ENCODE data around the gene INSIG1.

The INSIG1 gene

DNA sequence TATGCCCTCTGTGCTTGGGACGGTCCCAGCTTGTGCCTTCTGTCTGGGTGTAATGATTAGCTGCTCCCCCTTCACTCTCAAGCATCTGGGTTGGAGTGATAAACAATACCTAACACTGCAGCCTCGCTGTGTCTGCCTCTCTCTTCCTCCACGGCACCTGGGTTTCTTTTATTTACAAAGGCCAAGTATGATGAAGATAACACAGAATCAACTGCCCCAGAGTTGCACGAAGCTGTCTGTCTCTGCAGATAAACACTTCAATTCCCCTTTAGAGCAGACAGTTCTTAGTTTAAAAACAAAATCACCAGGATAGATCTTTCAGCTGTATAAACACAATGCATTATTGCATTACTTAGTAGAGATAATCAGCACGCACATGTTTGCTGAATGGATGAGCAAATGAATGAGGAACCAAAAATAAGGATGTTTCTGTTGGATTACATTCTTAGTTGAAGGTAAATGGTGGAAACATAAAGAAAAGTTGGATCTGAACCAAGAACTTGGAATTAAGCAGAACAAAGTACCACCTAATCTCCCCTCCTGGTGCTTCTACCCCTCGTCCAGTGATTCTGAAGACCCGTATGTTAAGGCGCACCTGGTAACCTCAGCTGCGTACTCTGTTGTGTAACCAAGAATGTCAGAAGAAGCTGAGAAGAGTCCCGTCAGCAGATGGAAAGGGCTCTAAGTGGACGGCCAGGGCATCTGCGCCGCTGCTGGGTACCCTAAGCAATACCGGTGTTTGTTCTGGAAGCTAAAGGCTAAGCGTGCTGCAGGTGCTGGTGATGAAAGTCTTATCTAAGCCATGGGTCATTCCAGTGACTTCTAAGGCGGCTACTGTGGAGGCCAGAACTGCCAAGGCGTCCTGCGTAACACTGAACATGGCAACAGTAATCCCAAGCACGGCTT, 26.6 kb downstream of the INSIG1 start:
- no peaks in the 10 kb centered on the region for H3K4me1 ChIP-seq (ENCODE audit: insufficient read depth, low read length, severe bottlenecking)
- no peaks in the 10 kb centered on the region for H3K79me2 ChIP-seq (ENCODE audit: insufficient read depth, low read length)
- H3K36me3 ChIP-seq (ENCODE audit: insufficient read depth, low read length) = no peaks in the 10 kb centered on the region; the same call in 1 of the 2 replicates
- peaks cover 4% of the 10 kb centered on the region; the same call in 1 of the 2 replicates for H3K27me3 ChIP-seq (ENCODE audit: insufficient read depth, low read length)
- H3K4me3 ChIP-seq (ENCODE audit: low read depth, low read length, poor library complexity, severe bottlenecking) = no peak overlapping the region
- H2AFZ ChIP-seq (ENCODE audit: low read length) = no peak overlapping the region
- H3K9me3 ChIP-seq (ENCODE audit: low read length) = 0 out of 2 replicates have a peak, but pooled peaks cover 4% of the 10 kb centered on the region
- H3K4me2 ChIP-seq (ENCODE audit: low read length) = no peak overlapping the region
- H3K9me2 ChIP-seq (ENCODE audit: low read depth, low read length) = no peaks in the 10 kb centered on the region
- H3F3A ChIP-seq (ENCODE audit: insufficient read depth, low read length) = no peaks in the 10 kb centered on the region
- H4K20me1 ChIP-seq (ENCODE audit: insufficient read depth, low read length) = no peaks in the 10 kb centered on the region
- no peak overlapping the region for H3K27ac ChIP-seq (ENCODE audit: low read depth, low read length, poor library complexity, severe bottlenecking)
- H3K9ac ChIP-seq (ENCODE audit: low read length) = no peak overlapping the region
- TF ChIP-seq, protein P1, sequence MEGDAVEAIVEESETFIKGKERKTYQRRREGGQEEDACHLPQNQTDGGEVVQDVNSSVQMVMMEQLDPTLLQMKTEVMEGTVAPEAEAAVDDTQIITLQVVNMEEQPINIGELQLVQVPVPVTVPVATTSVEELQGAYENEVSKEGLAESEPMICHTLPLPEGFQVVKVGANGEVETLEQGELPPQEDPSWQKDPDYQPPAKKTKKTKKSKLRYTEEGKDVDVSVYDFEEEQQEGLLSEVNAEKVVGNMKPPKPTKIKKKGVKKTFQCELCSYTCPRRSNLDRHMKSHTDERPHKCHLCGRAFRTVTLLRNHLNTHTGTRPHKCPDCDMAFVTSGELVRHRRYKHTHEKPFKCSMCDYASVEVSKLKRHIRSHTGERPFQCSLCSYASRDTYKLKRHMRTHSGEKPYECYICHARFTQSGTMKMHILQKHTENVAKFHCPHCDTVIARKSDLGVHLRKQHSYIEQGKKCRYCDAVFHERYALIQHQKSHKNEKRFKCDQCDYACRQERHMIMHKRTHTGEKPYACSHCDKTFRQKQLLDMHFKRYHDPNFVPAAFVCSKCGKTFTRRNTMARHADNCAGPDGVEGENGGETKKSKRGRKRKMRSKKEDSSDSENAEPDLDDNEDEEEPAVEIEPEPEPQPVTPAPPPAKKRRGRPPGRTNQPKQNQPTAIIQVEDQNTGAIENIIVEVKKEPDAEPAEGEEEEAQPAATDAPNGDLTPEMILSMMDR (IDR thresholded peaks at IDR 0.05; ENCODE audit: low read length) = no peak
- TF ChIP-seq EZH2 (IDR thresholded peaks at IDR 0.05; ENCODE audit: borderline replicate concordance, low read length) = no peak

DNA sequence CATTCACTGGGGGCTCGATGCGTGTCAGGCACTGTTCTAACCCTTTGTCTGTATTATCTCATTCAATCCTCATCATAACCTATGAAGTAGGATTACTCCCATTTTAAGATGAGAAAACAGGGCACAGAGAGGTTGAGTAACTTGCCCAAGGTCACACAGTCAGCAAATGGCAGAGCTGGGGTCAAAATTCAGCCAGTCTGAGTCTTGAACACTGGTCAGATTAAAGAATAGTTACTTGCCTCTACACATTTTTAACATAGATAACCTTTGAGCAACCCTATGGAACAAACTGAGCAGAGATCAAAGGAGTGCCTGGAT, 27.2 kb downstream of the INSIG1 start:
- no peaks in the 10 kb centered on the region for H3K4me1 ChIP-seq (ENCODE audit: insufficient read depth, low read length, severe bottlenecking)
- H3K9me2 ChIP-seq (ENCODE audit: low read depth, low read length) = no peaks in the 10 kb centered on the region
- no peak overlapping the region for H3K27ac ChIP-seq (ENCODE audit: low read depth, low read length, poor library complexity, severe bottlenecking)
- H3K36me3 ChIP-seq (ENCODE audit: insufficient read depth, low read length) = no peaks in the 10 kb centered on the region; the same call in 1 of the 2 replicates
- no peak overlapping the region for H3K4me2 ChIP-seq (ENCODE audit: low read length)
- no peaks in the 10 kb centered on the region for H3F3A ChIP-seq (ENCODE audit: insufficient read depth, low read length)
- peaks cover 4% of the 10 kb centered on the region; the same call in 1 of the 2 replicates for H3K27me3 ChIP-seq (ENCODE audit: insufficient read depth, low read length)
- no peak overlapping the region for H2AFZ ChIP-seq (ENCODE audit: low read length)
- H3K9me3 ChIP-seq (ENCODE audit: low read length) = 0 out of 2 replicates have a peak, but pooled peaks cover 4% of the 10 kb centered on the region
- no peaks in the 10 kb centered on the region for H3K79me2 ChIP-seq (ENCODE audit: insufficient read depth, low read length)
- no peaks in the 10 kb centered on the region for H4K20me1 ChIP-seq (ENCODE audit: insufficient read depth, low read length)
- H3K4me3 ChIP-seq (ENCODE audit: low read depth, low read length, poor library complexity, severe bottlenecking) = no peak overlapping the region
- no peak overlapping the region for H3K9ac ChIP-seq (ENCODE audit: low read length)
- TF ChIP-seq, protein P1 (IDR thresholded peaks at IDR 0.05; ENCODE audit: low read length) = no peak
- TF ChIP-seq EZH2 (IDR thresholded peaks at IDR 0.05; ENCODE audit: borderline replicate concordance, low read length) = no peak

DNA sequence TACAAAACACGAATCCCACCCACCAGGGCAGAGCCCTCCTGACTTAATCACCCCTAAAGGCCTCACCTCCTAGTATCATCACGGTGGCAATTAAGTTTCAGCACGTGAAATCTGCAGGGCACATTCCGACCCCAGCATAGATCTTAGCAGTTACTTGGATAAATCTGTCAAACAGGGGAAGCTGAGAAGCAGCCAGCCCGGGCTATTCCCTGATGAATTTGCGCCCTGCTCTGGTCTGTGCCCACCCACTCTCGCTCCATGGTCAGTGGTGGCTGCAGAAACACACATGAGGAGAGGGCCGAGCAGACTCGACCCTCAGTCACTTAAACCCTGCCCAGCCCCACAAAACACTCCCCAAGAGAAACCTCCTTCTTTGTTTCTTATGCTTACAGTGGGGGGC, 28.7 kb downstream of the INSIG1 start:
- TF ChIP-seq, protein P1 (IDR thresholded peaks at IDR 0.05; ENCODE audit: low read length) = no peak
- H3K79me2 ChIP-seq (ENCODE audit: insufficient read depth, low read length) = no peaks in the 10 kb centered on the region
- no peaks in the 10 kb centered on the region for H3F3A ChIP-seq (ENCODE audit: insufficient read depth, low read length)
- no peak overlapping the region for H3K4me2 ChIP-seq (ENCODE audit: low read length)
- H3K9me2 ChIP-seq (ENCODE audit: low read depth, low read length) = no peaks in the 10 kb centered on the region
- no peak overlapping the region for H3K4me3 ChIP-seq (ENCODE audit: low read depth, low read length, poor library complexity, severe bottlenecking)
- no peak overlapping the region for H2AFZ ChIP-seq (ENCODE audit: low read length)
- H3K9ac ChIP-seq (ENCODE audit: low read length) = no peak overlapping the region
- H3K36me3 ChIP-seq (ENCODE audit: insufficient read depth, low read length) = no peaks in the 10 kb centered on the region; the same call in 1 of the 2 replicates
- no peak overlapping the region for H3K27ac ChIP-seq (ENCODE audit: low read depth, low read length, poor library complexity, severe bottlenecking)
- no peaks in the 10 kb centered on the region for H4K20me1 ChIP-seq (ENCODE audit: insufficient read depth, low read length)
- H3K27me3 ChIP-seq (ENCODE audit: insufficient read depth, low read length) = peaks cover 4% of the 10 kb centered on the region; the same call in 1 of the 2 replicates
- H3K4me1 ChIP-seq (ENCODE audit: insufficient read depth, low read length, severe bottlenecking) = no peaks in the 10 kb centered on the region
- H3K9me3 ChIP-seq (ENCODE audit: low read length) = 0 out of 2 replicates have a peak, but pooled peaks cover 4% of the 10 kb centered on the region
